Measurements from ENCODE around the gene BANP.
"Not testable (repeated sequence)": the region's sequence is repeated elsewhere in the genome, so short reads cannot be mapped to it uniquely, and the experiment has no call there.

The BANP gene

DNA sequence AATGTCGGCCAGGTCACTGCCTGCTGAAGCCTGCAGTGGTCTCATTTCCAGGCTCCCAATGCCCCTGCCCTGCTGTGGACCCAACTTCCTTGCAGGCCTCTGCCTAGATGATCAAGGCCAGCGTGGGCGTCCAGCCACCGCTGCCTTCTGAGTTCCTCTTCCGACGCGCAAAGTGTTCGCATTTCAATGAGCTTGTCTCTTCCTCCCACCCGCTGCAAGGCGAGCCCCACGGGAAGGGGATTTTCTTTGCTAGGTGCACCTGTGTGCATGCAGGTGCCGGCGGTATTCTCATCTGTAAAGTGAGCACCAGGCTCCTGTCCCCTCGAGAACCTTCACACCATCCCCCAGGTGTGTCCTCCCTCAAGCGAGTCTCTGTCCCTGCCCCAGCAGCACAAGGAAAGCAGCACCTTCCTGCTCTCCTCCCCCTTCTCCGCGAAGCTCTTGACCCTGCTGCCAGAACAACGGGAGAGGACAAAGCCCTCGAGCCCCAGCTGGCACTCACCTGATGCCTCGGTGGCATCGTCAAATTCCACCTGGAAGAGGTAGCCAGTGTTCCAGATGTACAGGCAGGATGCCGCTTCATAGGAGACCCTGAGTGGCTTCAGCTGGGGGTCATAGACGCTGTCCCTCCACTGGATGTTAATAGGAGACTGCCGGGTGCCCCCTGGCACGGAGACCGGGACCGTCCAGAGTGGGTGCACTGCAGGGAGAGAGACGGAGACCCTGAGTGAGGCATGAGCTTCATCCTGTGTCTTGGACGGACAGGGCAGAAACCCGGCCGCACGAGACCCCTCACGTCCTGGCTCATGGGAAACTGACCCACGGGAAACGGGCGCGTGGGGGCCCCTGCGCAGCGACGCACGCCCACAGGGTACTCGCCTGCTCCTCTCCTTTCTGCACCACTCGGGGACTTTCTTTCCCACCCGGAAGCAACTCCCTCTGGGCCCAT is 24.7 kb upstream of the BANP start:
- no peak for FAIRE-seq
- DNase-seq (ENCODE audit: low spot score): no peak

DNA sequence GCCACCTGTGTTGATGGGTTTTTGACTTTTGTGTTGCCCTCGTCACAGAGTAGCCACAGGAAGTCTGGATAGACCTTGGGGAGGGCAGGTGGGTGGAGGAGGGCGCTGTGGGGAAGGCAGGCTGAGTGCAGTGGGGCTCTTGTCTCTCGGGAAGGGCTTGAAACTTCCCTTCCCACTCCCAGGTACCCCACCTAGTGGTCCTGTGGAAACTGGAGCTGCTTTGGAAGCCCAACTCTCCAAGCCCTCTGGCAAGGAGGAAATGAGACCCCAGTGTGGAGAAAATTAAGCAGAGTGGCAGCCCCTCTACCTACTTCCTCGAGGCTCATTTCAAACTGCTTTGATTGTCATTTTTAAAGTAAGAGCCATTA is 24.1 kb upstream of the BANP start:
- FAIRE-seq (no peak), DNase-seq (ENCODE audit: low spot score) (no peak)

DNA sequence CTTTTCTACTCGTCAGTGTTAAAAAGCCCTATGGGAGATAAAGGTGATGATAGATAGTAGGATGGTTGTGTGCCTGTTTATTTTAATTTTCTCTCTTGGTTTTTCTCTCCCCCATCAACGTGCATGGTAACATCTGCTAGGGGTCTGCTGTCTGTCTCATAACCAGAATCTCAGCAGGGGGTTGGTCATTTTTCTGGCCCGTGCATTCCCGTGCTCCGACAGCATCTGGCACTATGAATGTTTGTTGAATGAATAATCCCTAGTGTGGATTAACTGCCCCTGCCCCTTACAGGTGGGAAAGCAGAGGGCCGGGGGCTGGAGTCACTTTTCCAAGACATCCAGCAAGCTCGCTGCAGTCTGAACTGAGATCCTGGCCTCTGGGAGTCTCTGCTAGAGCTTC is 21.2 kb upstream of the BANP start:
- no peak for DNase-seq (ENCODE audit: low spot score)

DNA sequence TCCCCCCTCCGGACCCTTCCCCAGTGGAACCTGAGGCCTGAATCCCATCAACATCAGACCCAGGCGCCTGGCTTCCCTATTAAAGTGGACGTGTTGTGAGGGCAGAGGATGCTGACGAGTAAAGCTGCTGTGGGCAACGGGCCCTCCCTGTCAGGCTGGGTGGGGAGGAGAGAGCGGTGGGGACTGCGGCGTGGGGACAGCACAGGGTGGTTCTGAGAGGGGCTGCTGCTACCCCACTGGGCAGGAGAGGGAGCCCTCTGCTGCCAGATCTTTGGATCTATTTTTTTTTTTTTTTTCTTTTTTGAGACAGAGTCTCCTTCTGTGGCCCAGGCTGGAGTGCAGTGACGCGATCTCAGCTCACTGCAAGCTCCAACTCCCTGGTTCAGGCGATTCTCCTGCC is 20.8 kb upstream of the BANP start:
- FAIRE-seq (no peak), DNase-seq (ENCODE audit: low spot score) (no peak)

More for the DNA sequence above, 21.2 kb upstream of the BANP start:
- no peak for FAIRE-seq

DNA sequence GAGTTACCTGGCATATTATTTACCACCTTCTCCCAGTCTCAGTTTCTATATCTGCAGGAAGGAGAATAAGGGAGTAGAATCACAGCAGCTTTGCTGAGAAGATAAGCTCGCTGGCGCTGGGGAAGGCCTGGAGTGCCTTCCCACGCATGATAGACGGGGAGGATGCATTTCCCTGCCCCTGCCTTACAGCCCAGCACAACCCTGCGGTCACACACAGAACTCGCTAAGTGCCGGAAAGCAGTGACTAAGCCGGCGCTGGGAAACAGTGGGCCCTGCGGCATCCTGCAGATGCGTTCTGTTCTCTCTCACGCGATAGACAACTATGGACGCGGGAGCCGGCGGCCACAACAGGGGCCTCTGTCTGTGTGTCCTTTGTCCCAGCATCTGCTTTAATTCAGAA is 19.7 kb upstream of the BANP start:
- FAIRE-seq: no peak

DNA sequence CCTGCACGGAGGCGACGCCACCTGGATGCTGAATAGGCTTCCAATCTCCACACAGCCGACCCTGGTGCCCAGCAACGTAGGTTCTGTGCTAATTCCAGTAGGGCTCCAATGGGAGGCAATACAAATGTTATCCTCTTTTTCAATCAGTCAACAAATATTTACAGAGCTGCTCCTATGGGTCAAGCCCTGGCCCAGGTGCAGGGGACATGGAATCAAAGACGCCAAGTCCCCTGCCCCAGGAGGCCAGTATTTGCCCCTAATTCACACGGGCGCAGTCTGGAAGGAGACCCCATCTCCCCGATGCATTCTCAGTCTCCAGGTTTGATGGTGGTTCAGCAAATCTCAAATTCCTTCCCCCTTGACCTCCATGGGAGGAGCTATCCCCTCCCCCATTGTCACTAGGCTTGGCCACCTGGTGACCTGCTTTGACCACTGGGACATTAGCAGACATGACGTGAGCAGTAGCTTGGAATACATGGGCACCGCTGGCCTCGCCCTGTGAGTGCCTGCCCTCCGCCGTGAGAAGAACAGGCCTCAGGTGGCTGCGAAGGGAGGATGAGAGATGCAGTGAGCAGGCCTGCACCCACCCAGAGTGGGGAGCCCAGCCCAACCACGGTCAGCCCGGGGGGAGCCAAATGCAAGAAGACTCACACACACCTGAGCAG is 18.6 kb upstream of the BANP start:
- not testable (repeated sequence) for DNase-seq (ENCODE audit: low spot score); FAIRE-seq

More for the DNA sequence above, 19.7 kb upstream of the BANP start:
- no peak for DNase-seq (ENCODE audit: low spot score)

DNA sequence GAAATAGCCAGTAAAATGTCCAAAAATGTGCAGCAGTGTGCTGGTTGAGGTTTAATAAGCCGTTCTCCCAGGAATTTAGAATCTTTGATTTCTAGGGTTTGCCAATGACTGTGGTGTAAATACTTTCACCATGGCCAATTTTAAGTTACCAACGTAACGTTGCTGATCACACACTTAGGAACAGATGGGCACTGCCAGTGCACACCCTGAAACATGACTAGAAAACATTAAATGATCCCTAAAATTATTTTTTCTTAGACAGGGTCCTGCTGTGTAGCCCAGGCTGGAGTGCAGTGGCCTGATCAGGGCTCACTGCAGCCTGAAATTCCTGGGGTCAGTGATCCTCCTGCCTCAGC is 18.1 kb upstream of the BANP start:
- FAIRE-seq: no peak
- DNase-seq (ENCODE audit: low spot score): no peak

DNA sequence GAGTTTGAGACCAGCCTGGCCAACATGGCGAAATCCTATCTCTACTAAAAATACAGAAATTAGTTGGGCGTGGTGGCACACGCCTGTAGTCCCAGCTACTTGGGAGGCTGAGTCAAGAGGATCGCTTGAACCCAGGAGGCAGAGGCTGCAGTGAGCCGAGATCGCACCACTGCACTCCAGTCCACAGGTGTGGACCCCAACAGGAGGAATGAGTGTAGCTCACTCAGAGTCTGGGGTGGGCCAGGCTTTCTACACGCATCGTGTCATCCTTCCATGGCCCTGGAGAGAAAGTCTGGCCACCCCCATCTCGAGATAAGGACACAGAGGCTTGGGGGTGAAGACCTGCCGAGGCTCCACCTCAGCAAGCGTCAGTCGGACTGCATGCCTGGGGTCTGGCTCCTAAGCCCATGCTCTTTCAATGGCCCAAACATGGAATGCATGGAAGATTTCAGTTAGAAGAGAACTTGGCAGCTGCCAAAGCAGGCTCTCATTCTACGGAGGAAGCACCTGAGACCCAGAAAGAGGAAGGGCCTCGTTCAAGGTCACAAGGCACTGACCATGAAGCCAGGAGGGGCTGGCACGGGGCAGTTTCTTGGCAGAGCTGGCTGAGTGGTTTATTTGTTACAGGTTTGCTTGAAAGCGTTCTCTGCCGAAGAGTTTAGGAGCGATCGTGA is 16.3 kb upstream of the BANP start:
- not testable (repeated sequence) for FAIRE-seq; DNase-seq (ENCODE audit: low spot score)

DNA sequence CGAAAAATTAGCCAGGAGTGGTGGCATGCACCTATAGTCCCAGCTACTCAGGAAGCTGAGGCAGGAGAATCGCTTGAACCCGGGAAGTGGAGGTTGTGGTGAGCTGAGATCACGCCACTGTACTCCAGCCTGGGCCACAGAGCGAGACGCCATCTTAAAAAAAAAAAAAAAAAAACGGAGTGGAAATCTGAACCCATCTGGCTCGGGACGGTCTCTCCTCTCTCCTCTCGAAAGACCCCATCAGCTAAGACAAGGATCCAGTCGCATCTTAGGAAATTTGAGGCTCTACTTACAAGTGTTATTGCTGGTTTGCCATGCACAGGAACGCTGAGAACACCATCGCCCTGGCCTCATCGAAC is 15.2 kb upstream of the BANP start:
- DNase-seq (ENCODE audit: low spot score); FAIRE-seq: not testable (repeated sequence)

DNA sequence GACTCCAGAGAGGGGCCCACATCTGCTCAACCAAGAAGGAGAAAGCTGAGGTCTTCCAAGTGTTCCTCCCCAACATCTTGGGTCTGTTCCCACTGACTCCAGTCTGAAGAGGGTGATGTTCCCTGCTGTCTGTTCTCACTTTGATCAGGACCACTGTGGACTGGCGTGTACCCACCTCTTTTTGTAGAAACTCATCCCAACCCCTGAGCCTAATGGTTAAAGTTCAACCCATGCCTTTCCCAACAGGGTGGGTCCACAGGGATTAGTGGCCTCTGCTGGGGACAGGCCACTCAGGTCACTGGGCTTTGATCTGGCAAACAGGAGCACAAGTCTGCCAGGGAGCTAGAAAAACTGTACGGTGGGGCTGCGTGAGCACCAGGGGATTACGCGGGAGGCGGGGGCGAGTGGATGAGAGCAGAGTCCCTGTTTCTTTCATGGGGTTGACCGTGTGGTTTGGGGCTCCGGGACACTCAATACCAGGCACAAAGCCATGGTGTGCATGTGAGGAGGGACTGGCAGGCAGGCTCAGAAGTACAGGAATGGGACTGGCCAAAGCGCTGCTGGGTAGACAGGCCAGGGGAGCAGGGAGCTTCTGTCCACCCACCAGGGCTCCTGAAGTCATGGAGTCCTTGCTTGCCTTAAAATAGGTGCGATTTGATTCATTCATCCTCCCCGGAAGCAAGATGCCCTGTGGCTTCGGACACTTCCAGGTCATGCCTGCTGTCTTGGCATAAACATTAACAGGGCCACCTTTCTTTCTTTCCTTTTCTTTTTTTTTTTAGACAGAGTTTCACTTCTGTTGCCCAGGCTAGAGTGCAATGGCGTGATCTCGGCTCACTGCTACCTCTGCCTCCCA is 14.6 kb upstream of the BANP start, which contains the start of gene CA5A:
Gene CA5A (minus strand): TSS at position 155 of the 856 bp plus-strand sequence. CDS start 79 bp downstream, at position 76.
- DNase-seq (ENCODE audit: low spot score) (no peak), FAIRE-seq (no peak)

DNA sequence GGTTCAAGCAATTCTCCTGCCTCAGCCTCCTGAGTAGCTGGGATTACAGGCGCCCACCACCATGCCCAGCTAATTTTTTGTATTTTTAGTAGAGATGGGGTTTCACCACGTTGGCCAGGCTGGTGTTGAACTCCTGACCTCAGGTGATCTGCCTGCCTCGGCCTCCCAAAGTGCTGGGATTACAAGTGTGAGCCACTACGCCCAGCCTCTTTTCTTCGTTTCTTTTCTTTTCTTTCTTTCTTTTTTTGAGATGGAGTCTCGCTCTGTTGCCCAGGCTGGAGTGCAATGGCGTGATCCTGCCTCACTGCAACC is 14.0 kb upstream of the BANP start:
- DNase-seq (ENCODE audit: low spot score); FAIRE-seq: not testable (repeated sequence)

DNA sequence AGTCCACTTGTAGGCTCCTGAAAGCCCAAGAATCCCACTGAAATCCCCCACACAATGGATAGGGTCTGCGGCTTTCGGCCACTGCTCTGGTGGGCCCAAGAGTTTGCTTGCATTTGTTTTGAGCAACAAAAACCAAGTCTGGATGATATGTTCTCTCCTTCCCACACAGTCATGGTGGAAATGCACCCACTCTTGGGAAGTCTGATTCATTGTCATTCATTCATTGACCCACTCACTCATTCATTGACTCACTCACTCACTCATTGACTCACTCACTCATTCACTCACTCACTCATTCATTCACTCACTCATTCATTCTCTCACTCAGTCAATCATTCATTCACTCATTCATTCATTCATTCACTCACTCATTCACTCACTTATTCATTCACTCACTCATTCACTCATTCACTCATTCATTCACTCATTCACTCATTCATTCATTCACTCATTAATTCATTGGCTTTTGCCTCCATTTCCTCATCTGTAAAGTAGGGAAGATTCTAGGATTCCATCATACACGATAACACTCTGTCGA is 12.8 kb upstream of the BANP start:
- DNase-seq (ENCODE audit: low spot score) (no peak), FAIRE-seq (no peak)

DNA sequence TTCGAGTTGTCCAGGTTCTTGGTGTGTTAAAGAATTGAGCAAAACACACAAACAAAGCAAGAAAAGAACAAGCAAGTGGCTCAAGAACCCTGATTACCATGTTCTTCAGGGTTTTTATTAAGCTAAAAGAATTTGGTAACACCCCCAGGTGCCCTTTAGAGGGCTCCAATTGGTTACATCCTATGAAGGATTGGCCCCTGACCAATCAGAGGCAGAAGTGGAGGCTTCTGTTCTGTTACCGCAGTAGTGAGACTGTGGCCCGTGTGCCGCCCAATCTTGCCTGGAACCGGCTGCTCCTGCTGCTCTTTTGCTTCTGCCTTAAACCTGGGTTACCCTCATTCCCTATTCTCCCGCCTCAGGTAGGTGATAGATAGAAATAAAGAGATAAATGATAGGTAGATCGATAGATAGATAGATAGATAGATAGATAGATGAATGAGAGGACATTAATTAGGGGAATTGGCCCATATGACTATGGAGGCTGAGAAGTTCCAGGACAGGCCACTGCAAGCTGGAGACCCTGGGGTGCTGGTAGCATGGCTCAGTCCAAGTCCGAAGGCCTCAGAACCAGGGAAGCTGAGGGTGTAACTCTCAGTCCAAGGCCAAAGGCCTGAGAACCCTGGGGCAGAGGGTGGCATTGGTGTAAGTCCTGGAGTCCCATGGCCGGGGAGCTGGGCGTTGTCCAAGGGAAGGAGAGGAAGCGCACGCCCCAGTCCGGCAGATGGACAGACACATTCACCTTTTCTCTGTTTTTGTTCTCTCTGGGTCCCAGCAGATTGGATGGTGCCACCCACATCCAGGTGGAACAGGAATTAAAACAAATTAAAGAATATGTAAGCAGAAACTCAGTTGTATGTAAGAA is 11.4 kb upstream of the BANP start:
- DNase-seq (ENCODE audit: low spot score) (no peak), FAIRE-seq (no peak)

DNA sequence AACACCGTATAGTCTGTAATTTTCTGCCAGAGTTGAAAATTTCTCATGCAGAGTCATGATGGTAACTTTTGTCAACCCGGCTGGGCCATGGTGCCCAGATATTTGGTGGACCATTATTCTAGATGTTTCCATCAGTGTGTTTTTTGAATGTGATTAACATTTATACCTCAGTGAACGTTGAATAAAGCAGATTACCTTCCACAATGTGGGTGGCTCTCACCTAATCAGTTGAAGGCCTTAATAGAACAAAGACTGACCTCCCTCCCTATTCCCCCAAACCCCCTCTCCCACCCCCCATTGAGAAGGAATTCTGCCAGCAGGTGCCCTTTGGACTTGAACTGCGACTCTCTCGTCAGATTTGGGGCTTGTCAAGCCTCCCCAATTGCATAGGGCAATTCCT is 8.6 kb upstream of the BANP start:
- DNase-seq (ENCODE audit: low spot score) (no peak), FAIRE-seq (no peak)

DNA sequence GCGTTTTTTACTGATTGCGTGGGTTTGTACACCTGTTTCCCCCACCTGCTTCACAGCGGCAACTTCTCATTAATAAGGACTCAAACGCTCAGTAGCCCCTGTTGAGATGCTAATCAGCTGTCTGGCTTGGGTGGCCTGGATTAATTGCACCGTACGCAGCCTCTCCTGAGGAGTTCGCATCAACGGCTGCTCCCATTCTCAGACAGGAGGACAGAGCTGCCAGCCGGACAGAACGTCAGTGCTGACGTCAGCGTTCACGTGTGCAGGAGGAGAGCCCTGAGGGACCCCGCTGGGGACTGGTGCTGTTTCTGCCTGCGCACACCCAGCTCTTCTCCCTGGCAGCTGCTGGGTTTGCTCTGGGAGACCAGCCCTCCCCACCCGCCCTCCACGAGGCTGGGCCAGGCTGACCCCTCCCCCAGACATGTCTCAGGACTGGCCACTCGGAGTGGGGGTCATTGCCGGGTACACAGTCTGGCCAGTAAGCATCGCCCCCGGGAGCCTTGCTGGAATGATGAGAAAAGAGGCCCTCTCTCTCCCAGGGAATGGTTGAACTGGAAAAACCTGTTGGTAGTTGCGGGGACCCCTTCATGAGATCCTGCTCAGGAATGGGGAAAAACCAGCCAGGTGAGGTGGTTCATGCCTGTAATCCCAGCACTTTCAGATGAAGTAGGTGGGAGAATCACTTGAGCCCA is 5.7 kb upstream of the BANP start:
- no peak for FAIRE-seq
- no peak for DNase-seq (ENCODE audit: low spot score)

DNA sequence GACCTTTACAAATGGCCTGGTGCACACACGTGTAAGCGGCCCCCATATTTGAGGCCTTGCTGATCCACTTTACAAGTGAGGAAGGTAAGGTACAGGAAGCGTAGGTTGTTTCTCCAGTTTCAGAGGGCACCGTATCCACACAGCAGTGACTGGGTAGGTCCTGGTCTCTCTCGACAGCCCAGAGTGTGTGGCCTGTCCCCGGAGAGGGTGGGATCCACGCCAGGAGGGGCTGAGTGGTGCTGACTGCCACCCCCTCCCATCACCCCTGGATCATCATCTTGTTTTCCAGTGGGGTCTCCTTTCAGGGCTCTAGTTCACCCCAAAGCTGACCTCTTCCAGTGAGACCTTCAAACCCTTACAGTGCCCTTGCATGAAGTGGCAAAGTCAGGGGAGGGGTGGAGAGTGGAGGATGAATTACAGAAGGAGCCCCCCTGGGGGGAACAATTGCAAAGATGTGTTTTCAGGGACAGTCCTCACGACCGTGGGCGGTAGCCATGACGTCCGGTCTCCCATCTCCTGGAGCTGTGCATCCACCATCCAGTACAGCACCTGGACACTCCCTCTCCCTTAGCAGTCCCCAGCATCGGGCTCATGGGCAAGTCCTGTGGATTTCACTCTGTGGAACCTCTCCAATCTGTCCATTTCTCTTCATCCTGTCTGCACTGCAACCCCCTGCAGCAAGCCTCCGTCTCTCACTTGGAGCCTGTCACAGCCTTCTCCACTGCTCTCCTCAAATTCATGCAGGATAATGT is 4.5 kb upstream of the BANP start:
- DNase-seq (ENCODE audit: low spot score): no peak
- FAIRE-seq: no peak

DNA sequence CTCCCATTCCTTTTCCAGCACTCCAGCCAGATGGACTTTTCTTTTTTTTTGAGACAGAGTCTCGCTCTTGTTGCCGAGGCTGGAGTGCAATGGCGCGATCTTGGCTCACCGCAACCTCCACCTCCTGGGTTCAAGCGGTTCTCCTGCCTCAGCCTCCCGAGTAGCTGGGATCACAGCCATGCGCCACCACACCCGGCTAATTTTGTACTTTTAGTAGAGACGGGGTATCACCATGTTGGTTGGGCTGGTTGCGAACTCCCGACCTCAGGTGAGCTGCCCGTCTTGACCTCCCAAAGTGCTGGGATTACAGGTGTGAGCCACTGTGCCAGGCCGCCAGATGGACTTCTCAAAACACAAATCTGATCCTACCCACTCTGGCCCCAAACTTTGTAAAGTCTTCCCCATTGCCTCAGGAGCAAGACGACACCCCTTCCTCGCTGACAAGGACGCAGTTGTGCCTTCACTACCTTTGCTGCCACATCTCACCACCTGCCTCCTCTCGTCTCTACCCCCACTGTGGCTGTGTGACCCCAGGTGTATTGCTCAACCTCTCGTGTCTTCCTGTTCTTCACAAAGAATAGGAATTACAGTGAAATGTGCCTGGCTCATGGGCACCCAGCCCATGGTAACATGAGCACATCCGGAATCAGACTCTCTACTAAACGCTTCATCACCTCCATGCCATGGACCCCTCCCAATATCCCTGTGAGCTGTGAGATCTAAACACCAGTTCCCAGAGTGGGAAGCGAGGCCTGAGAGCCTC is 3.7 kb upstream of the BANP start:
- no peak for FAIRE-seq
- DNase-seq (ENCODE audit: low spot score): no peak

DNA sequence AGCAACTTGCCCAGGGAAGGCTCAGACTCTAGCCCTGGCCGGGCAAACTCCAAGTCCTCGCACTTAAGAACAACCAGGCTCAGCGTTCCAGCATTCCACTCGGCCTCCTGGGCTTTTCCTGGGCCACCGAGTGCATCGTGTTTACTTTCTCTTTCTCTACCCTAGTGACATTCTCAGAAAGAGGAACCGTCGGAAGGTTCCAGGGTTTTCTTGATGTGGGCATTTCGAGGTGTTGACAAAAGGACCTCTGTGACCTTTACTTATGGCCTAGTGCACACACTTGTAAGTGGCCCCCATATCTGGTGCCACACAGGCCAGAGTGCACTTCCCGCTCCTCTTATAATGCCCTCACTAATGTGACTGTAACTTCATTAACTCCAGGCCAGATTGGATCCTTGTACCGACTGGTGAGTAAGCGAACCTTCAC is 3.1 kb upstream of the BANP start:
- FAIRE-seq: no peak
- no peak for DNase-seq (ENCODE audit: low spot score)
